OCI-LY7 (cell line): Measurements from ENCODE around the gene C5orf58.

Experiments used
- CTCF ChIP-seq: fragments of 200-600 bp; sonication (generic); conservative IDR thresholded peaks from 2 replicates; pipeline ENCODE4 v1.5.1; 2014; ENCODE audit warnings: mild to moderate bottlenecking, antibody characterized with exemption, low read length, moderate library complexity, mixed read lengths
- EZH2phosphoT487 ChIP-seq: fragments of 200-600 bp; sonication (generic); IDR thresholded peaks from 2 replicates; pipeline ENCODE4 v1.6.1; 2018; ENCODE audit warnings: low read depth, borderline replicate concordance, mild to moderate bottlenecking, mixed run types, antibody characterized with exemption, low read length, moderate library complexity, mixed read lengths

- no peak for TF ChIP-seq CTCF
- TF ChIP-seq EZH2phosphoT487: no peak
Measured at GRCh38 chr5:170250810-170251317, 18.1 kb downstream of the C5orf58 start.
